HG03457 (cell line): ENCODE results near the gene KDR.

Experiments
- ATAC-seq: cut with Tn5 transposase; IDR thresholded peaks from one replicate; pipeline ENCODE4 v1.9.1; 2021; ENCODE audit warnings: moderate number of reproducible peaks; ENCODE audit not compliant: unreplicated experiment

The KDR gene

DNA sequence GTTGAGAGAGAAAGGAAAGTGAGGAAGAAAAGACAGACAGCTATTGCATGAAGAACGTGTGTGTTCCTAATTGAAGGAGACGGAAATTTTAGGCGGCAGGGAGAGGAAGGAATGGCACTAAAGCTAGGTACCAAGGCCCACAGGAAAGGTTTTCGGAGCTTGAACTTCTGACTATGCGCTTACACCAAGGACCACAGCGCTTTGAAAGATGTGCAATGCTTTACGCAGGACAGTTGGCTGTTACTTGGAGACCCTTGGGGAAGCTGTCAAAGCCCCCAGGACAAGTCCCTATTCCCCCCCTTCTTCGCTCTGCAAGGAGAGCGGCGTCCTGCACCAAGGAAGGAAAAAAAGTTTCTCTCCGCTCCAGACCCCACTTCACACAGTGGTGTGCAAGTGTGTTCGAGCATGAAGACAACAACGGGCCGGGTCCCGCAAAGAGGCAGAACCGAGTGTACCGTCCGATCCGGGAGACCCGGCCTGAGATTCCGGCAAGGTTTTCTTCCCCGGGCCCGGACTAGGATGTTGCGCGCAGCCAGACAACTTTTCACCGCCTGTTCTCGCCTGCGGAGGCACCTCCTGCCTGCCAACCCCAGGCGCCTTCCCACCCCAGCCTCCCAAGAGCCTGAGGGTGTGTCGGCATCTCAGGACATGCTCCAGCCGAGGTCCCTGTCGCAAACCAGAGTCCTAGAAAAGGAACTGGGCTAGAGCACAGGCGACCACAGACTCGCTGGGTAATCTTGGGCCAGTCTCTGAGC, 896 bp downstream of the KDR start:
- ATAC-seq: no peak

DNA sequence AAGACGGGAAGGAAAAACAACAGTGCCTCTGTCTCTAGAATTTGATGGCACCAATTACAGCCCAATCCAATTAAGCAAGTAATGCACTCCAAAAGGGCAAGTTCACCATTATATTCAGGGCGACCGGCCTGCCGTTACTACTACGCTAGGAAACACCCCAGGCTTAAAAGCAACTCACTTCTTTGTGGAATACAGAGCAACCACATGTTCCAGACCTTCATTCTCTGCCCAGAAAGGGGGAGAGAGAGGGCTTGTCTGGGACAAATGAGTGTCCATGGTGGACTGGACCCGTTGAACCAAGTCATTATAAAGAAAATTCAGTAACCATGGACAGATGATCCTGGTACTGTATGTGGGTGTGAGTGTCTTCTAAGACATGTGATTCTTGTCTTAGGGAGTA, 1.6 kb downstream of the KDR start:
- no peak for ATAC-seq

DNA sequence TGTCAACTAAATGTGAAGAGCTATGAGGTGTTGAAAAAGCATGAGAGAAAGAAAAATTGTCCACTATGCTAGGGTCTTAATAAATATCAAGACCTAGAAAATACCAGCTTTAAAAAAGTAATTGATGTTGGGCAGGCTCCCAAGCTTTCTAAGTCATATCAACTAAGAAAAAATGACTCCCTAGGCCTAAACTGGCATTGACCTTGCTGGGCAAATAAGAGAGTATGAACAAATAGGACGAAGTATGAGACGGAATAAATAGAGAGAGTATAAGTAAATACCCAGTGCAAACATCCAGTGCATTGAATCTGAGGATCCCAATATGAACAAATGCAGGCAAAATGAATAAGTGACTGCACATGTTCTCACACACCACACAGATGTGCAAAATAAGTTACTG, 3.2 kb downstream of the KDR start:
- ATAC-seq: no peak

DNA sequence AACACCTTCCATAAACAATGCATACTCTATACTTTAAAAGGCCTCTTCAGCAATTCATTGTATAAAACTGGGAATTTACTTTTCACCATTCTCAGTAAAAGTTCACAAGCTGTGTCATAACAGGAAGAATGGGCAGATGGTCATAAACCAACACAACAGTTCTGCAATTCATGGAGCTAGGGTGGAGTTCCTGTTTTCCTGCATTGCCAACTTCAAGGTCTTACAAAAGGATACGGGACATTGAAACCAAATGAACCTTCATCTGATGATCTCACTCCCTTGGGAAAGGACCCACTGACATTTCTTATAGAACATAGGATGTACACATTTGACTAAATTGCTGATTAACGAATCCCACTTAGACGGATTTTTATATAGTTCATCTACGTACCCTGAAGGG, 4.1 kb downstream of the KDR start:
- no peak for ATAC-seq

DNA sequence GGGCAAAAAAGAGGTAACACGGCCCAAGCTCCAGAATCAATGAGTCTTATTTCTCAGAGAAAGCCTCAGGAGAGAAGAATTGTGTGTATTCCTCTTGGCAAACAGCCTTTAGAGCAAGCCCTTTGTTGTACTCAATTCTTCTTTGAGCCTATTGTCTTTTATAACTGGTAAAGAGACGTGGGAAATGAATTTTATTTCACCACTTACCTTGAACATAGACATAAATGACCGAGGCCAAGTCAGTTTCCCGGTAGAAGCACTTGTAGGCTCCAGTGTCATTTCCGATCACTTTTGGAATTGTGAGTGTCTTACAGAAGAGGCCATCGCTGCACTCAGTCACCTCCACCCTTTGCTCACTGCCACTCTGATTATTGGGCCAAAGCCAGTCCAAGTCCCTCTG, 7.0 kb downstream of the KDR start:
- no peak for ATAC-seq

DNA sequence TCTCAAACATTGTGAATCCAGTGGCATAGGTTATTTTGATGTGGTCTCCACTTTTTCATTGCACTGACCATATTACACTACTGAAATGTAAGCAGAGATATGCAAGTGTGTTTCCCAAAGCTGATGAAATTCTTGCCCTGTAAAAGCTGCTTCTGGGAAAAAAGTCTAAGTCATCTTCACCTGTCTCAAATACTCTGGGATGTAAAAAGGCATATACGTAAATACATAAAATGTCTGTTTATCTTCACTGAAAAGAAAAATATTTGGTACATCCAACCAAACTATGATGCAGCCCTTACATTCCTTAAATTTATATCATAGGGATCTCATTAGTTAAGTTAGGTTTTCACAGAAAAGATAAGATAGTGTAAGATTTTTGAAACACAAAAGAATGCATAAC, 7.9 kb downstream of the KDR start:
- no peak for ATAC-seq

DNA sequence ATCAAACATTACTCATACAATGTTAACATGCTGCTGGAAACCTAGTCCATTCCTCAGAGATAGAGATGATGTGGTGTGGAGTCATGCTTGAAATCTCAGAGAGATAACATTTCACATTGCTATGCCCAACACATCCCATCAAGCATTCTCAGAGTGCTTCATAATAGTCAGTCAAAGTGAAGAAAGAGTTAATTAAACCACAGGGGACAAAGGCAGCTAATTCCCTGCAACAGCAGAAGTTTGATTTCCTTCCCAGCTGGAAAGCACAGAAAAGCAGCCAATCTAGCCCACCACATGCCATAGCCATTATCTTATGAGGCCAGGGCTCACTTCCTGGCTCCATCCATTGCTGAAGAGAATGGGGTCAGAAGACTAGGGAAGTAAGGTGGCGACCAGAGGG, 8.9 kb downstream of the KDR start:
- no peak for ATAC-seq

DNA sequence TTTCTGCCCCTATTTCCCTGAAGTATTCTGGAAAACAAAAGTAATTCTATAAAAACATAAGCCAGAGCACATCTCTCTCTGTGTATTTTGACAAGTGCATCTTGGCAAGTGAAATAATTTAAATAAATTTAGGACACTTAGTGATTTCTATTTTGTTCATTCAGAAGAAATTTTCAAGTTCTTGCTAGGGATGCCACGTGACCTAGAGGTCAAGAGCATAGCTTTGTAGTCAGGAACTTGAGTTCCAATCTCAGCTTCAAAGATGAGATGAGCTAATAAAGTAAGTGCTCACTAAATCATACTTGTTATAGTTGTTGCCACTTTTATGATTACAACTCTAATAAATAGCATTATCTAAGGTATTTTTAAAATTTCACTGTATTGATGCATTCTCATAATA, 13.8 kb downstream of the KDR start:
- ATAC-seq: no peak

DNA sequence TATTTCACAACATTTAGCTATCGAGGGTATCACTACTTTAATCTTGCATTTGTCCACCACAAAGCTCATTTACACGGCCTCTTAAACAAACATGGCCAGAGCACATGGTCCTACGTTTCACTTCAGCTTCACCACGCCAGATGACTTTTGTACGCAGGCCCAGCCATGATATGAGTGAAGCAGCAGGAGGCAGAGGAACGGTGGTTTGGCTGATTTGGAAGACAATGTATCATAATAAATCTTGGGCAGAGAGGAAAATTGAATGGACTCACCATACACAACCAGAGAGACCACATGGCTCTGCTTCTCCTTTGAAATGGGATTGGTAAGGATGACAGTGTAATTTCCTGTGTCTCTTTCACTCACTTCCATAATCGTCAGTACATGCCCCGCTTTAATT, 15.3 kb downstream of the KDR start:
- no peak for ATAC-seq

DNA sequence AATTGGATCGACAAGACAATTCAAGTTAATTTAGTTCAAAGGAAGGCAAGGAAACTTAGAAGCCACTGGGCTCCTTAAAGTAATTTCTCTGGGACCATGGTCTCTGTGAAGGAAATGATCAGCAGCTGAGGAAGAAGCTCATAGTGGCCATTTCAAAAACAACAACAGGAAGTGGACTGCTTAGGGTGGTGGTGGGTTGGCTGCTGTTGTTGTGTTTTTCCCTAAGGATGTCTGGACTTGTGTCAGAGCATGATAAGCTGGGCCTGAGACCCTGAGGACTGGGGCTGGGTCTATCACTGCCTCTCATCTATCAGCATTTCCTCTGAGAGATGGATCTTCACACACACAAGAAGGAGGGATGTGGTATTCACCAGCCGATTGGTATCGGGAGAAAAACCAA, 18.3 kb downstream of the KDR start:
- ATAC-seq: no peak

DNA sequence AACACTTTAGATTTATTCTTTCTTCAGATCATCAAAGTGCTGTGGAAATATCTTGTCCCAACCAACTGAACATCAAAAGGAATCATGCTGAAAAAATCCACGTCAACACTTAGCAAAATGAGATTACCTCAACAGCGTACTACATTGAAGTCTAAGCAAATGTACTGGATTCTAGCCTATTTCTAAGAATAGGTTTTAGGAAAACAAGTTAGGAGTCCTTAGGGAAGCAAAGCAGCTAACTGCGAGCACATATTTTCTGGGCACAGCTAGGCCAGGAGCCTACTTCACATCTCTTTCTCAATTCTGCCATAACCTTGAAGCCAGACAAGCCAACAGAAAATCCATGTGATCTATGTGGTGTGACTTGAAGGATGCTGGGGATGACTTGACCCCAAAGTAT, 22.2 kb downstream of the KDR start:
- no peak for ATAC-seq

DNA sequence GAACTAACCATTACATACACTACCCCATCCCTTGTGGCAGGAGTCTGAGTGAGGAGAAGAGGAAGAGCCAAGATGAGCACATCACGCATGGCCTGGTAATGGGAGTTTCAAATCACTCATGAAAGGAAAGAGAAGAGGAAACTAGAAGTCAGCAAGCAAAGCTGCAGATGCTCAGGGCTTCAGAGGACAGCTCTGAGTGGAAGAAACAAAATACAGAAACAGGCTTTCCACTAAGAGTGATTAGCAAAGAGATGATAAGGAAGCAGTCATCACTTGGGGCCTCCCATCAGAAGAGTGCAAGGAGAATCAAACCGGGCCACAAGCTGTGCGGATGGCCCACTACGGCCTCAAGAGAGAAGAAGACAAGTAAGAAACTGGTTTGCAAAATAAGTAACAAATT, 25.6 kb downstream of the KDR start:
- ATAC-seq: no peak

DNA sequence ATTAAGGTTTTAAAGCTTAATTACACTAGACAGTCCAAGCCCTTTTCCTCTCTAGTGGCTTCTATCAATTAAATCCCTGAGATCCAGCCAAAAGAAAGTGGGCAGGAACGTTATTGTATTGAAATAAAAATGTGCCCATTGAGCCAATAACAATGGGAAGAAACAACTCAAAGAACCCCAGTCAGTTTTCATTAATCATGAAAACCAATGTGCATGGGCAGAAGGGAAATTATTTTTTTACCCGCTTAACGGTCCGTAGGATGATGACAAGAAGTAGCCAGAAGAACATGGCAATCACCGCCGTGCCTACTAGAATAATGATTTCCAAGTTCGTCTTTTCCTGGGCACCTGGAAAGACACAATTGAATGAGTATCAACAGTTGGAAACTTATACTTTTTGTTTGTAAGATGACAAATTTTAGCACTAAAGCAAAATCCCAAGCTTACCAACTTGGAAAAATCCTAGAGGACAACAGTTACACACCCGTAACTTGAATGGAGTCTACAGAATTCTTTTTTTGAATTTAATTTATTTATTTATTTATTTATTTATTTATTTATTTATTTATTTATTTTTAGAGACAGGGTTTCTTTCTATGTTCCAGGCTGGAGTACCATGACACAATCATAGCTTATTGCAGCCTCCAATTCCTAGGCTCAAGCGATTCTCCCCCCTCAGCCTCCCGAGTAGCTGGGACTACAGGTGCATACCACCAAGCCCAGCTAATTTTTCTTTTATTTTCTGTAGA, 26.8 kb downstream of the KDR start:
- no peak for ATAC-seq

DNA sequence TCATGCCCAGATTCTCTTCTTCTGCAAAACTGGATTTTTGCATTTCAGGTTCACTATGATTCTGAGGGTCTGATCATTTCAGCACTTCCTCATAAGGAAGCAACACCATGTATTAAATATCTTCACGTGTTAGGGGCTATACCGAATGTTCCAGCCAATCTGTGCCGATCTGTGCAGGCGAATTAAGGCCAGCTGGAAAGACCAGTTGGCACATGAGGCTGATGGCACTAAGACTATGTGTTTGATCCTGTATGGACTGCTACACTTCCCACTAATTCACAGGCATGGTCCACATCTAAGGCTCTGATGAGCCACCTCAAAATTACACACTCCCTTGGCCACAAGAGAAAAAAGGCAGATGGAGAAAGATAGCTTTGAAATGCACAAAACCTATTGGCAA, 28.8 kb downstream of the KDR start:
- ATAC-seq: no peak

DNA sequence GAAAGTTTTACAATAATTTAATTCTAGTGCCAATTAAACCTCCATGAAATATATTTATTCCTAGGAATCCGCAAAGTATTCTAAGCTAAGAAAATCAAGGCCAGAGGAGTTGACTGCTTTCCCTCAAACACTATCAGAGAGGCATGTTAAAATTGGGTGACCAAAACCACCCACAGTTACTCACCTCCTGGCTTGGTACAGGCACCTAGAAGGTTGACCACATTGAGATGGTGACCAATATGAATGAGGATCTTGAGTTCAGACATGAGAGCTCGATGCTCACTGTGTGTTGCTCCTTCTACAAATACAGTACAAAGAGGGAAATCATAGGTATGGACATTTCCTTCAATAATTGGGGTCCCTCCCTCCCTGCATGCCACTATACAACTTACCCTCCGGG, 29.4 kb downstream of the KDR start:
- ATAC-seq: no peak

DNA sequence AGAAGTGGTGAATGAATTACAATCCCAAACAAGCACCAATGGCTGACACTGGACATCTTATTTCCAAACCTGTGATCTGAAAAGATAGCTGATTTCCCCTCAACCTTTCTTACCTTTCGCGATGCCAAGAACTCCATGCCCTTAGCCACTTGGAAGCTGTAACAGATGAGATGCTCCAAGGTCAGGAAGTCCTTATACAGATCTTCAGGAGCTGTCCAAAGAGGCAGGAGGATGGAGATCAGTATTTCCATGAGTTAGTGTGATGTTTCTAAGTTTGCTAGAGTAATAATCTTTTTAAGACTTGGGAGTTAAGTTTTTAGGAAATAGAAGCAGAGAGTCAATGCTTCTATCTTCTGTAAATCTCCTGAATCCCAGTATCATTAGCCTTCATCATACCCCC, 32.9 kb downstream of the KDR start:
- no peak for ATAC-seq

DNA sequence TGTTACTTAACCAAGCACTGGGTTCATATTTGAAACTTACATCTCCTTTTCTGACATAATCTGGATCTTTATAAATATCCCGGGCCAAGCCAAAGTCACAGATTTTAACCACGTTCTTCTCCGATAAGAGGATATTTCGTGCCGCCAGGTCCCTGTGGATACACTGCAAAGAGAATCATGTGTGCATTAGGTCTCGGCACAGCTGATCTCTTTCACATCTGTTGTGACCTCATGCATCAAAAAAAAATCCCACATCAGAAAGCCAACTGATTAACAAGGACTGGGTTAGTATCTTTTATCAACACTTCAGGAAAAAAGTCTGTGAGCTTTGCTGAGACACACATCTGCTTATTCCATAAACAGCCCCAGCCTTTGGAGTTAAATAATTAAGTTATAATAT, 35.5 kb downstream of the KDR start:
- no peak for ATAC-seq

DNA sequence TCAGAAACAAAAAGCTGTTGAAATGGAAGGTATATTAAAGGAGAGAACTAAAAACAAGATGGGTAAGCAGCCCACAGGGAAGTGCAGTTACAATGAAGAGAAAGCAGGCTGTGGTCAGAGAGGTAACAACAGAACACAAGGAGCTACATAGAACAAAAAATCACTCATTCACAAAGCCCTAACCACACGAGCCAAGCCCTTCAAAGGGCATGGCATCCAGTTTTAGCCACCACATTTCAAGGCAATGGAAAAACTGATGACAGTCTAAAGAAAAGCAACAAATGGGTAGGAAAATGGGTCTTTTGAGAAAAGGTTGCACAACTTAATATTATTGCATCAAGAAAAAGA, 37.5 kb downstream of the KDR start:
- no peak for ATAC-seq

DNA sequence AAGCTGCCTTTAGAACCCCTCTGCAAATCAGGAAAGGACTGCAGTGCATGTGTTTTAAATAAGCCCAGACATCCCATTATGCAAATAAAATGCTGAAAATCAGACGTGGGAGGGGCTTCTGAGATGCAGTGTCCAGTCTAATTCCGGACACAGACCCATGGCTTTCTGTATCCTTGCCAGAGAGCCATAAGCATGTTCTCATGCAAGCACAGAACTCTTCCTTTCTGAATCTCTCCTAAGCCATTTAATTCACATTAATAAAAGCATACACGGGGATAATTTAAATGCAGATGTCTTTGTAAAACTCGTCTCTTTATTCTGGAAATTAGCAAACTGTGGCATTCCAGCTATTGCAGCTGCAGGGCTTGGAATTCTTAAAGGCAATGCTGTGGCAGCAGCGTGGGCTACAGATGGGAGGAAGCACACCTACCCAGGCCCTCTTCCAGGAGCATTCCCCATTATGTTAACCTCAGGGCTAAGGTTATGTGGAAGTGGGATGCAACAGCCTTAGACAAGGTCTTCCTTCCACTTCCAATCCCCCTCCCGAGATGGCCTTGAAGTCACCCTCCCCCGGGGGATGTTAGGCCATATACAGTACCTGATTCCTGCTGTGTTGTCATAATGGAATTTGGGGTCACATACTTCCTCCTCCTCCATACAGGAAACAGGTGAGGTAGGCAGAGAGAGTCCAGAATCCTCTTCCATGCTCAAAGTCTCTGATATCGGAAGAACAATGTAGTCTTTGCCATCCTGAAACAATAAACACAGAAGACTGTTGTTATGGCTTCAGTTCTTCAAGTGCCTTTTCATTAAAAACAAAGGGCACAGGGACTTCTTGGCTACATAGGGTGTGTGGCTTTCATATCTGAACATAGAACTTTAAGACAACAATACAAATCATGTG, 38.1 kb downstream of the KDR start:
- ATAC-seq: no peak

DNA sequence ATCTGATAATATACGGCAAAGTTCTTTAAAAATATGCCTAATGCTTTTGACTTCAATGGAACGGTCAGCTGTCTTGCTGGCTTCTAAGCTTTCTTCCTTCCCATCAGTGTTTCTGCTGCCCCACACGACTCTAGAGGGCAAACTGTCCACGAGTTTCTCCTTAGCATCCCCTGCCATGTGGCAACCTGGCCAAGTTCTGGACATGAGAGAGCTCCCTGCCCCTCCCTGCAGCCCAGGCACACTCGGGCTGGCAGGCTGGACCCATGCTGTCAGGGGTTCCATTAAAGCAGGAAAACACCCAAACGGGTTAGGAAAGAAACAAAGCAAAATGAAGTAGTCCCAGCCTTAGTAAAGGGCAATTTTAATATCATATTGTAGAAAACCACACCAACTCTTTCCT, 38.8 kb downstream of the KDR start:
- no peak for ATAC-seq

DNA sequence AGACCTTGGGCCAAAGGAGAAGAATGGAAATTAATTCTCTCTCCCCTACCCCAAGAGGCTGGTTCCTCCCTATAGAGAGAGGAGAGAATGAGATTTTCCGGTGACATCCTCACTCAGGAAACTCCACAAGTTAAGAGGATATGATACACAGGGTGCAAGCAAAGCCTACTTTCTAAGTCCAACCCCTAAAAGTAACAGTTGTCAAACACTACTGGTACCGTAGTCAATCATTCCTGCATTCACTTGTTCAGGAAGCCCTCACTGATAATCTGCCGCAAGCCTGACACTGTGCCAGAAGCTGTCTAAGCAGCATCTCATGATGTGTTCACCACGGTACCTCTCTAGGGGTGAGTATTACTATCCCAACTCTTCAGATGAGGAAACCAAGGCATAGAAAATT, 41.7 kb downstream of the KDR start:
- ATAC-seq: no peak

DNA sequence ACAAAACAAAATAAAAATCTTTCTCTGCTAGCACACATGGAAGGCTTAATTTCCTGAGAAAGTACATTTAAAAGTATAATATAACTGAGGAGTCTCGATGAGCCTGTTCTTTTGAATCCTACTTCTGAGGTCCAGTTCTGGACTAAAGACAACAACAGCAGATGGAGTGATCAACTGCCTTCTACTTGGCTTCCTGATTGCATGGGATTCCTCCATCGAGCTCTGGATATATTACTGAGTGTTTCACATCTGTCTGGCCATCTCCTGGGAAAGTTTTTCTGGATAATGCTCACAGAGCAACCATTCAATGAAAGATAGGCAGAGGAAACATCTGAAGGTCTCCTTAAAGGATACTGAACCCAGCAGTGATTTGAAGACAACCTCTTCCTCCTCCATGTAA, 42.6 kb downstream of the KDR start:
- no peak for ATAC-seq
